ENCODE measurements around the gene KIF6.

Gene KIF6

GRCh38 chr6:39446909-39447308 is 278.3 kb downstream of the KIF6 start:
- DNase-seq (ENCODE audit: low spot score) = no peak

DNA sequence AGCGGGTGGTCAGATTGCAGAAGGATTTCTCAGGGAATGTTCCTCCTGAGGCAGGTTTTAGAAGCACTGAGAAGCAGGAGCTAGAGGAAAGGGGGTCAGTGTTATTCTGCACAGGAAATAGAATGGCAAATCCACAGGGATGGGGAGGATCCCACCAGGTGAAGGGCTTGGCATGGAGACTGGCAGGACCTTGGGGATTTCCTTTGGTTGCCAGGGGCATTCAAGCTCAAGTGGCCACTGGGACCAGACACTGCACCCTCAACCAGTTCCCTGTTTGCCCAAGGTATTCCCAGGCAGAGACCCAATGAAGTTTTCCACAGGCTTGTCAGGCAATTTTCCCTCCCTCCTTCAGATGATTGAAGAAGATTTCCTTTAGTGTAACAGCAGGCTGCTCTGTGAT is 279.5 kb downstream of the KIF6 start:
- DNase-seq (ENCODE audit: low spot score) = no peak

DNA sequence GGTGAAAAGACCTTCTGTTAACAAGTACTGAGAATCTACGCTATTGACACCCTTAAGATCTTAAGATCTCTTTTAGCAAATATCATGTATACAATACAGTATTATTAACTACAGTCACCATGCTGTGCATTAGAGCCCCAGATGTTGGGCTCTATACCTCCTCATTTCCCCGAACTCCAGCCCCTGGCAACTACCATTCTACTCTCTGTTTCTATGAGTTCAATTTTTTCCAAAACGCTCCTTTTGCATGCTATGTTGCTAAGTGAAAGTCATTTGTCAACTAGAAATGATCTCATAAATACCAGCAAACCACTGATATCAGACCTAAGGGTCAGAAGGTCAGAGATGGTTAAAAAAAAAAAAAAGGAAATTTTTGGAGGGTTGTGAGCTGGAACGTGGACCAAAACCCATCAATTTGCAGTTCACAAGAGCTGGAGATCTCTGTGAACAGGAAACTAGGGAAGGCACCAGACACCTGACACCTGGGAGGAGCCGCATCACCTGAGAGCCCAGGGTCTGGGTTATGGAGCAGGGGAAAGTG is 280.7 kb downstream of the KIF6 start:
- no peak for DNase-seq (ENCODE audit: low spot score)

GRCh38 chr6:39441986-39442385 is 283.2 kb downstream of the KIF6 start:
- no peak for DNase-seq (ENCODE audit: low spot score)

DNA sequence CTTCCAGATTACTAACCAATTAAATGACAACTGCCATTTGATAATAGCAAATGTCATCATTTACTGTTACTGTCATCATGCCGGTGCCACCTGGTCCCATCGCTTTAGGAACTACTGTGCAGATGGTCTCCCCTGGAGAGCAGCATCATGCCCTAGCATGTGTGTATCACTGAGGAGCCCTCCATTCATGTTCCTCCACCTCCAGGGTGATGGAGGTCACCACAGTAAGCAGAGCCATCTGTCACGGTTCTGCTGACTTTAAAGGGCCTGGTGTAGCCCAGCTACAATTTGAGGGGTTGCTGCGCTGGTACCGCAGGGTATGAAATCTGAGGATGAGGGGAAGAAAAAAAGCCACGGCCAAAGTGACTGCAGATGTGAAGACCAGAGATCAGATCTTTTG is 283.9 kb downstream of the KIF6 start:
- no peak for DNase-seq (ENCODE audit: low spot score)

GRCh38 chr6:39440039-39440426 is 285.2 kb downstream of the KIF6 start:
- DNase-seq (ENCODE audit: low spot score) = no peak

DNA sequence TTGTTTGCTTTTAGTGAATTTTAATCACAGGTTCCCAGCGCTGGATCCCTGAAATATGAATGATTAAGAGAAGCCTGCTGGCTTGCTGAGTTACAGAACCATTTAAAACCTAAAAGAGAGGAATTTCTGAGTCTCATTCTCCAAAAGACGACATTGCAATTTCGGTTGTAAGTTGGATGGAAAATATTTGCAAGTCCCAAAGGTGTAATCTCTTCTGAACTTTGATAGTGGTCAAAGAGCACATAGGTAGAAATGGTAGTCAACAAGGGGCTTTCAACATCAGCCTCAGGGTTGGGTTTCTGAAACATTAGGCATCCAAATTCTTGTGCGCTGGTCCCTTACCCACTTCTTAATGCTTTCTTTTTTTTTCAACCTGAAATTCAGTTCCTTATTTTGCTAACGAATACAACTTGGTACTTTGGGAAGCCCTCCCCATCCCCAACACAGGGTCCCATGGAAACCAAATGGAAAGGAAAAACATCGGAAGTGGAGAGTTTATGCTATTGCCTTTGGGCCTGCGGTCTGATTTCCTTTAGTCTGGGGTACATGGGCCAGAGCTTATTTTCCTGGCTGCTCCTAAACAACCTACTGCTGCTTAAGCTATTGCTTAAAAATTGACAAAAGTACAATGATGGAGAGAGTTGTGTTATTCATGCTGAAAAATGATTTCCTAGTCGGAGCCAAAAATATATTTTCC is 285.7 kb downstream of the KIF6 start:
- DNase-seq (ENCODE audit: low spot score) = no peak

DNA sequence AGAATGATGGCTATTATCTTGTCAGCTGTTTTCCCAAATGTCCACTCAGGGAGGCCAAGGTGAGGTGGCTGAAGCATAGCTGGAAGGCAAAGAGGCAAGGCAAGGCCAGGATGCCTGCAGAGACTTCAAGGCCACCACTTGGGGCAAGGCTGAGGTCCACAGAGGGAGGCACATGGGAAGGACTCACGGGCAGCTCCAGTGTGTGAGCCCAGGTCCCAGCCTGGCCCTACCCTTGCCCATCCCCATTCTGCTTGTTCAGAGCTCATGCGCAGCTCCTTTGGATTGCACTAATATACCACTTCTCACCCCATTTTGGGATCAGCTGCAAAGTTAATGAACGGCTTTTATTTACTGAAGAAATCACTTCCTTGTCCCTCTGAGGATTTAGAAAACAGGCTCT is 291.6 kb downstream of the KIF6 start:
- no peak for DNase-seq (ENCODE audit: low spot score)

DNA sequence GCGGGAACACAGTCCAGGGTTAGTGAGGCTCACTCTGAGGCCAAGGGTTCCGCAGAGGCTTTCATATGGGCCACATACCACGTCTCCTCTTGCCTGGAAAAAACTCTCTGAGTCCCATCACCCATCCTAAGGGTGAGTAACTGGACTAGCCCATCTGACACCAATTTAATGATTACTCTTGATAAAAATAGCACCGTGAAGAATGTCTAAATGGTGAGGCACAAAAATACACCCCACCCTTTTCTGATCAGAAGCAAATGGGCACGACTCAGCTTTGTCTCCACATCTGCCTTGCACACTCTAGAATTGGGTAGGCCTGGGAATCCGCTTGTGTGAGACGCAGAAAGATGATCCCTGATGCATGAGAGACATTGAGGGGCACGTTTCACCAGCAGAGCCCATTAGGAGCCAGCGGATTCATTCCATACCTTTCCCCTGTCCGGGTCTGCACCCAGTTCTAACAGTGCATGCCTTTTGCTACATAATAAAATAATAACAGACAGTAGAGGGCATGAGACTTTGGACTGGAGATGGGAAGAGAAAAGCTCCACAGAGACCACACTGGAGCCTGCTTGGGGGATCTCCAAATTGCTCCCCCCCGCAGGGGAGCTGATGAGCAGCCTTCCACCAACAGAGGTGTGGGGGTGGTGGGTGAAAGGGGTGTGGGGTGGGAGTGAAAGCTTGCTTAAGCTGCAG is 292.7 kb downstream of the KIF6 start:
- no peak for DNase-seq (ENCODE audit: low spot score)

DNA sequence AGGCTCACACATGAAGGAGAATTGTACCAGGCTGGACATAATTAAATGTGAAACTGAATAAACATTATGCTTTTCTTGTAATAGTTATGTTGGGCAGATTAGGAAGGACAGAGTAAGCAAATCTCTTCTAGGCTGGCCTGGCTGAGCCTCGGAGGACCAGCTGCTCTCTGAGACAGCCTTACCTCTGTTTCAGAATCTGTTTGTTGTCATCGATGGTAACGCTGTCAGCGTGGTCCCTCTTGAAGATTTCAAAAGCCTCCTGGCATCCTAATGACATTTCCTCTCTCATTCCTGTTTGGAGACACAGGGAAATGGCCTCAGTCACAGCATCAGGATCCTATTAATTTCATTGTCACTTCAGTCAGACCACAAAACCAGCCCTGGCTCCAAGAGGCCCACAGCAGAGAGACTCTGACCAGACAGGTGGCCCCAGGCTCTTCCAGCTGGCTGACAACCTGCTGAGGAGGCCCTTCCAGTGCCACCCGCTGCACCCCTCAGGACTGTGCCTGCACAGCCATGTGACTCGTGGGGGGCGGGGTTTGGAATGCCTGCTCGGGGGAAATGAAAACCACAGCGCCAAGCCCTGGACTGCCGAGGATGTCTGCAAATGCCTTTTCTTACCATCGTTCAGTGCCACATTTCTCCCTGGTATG is 294.2 kb downstream of the KIF6 start:
- DNase-seq (ENCODE audit: low spot score) = no peak

GRCh38 chr6:39430446-39430845 is 294.8 kb downstream of the KIF6 start:
- DNase-seq (ENCODE audit: low spot score) = no peak

DNA sequence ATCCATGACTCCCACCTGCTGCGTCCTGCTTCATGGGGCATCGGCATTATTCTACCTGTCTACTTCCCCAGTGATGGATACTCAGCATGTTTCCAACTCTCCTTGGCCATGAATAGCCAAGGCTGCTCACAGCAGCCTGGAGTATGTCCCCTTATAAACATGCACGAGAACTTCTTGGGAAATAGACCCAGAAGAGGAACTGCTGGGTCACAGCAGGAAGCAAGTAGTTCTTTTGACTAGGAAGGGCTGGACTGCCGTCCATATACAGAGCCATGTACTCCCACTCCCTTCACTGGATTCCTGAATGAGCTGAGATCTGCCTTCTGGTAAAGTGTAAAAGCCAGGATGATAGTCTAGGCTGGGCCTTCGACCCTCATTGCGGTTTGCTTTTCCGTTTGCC is 296.4 kb downstream of the KIF6 start:
- DNase-seq (ENCODE audit: low spot score) = no peak

DNA sequence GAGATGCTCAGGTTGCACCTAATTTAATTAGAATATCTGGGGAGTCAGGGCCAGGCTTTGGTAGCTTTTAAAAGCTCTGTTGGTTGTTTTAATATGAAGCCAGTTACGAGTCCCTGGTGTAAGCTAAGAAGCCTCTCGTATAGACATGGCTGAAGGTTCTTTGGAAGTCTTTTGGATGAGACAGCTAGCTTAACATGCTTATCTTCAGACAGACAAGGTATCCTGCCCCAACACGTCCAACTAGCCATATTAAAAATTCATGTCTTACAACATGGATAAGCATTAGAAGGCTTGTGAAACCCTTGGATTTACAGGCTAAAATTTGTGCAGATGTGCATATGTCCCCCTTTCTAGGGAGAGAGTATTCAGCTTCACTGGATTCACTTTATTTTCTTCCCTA is 297.1 kb downstream of the KIF6 start:
- no peak for DNase-seq (ENCODE audit: low spot score)

DNA sequence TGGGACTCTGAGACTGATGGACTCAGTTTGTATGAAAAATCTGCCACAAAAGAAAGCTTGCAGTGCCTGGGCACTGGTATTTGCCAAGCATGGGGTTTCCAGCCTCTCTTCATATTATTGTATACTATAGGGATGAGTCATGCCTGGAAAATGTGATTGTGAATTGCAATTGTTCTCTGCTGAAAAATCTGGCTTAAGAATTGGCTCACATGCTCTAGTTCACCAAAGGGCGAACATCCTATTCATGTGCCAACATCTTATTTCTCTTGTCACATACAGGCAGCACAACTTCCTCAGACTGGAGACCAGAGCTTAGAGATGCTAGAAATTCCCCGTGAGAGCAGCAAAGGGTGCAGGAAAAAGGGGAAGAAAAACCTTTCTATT is 299.1 kb downstream of the KIF6 start:
- no peak for DNase-seq (ENCODE audit: low spot score)

GRCh38 chr6:39425346-39426072 is 299.7 kb downstream of the KIF6 start:
- no peak for DNase-seq (ENCODE audit: low spot score)

DNA sequence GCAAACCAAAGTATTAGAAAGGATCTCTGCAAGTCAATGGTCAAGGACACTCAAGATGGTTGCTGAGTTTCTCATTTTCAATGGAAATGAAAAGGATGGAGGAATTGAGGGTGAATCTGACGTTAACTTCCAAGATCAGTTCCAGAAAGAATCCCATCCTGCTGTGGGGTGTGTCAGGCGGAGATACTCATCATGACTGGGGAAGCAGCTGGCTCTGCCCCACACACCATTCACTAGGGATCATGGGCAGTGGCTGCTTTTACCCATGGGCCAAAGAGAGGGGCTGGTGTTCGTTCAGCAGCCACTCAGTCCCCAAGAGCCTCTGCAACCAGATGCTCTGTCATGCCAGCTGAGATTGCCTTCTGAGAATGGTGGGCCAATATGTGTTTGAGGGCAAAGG is 300.4 kb downstream of the KIF6 start:
- no peak for DNase-seq (ENCODE audit: low spot score)

GRCh38 chr6:39422238-39422637 is 303.0 kb downstream of the KIF6 start:
- no peak for DNase-seq (ENCODE audit: low spot score)

- no peak for DNase-seq (ENCODE audit: low spot score)
These were observed 303.6 kb downstream of the KIF6 start for GRCh38 chr6:39421383-39422225.

DNA sequence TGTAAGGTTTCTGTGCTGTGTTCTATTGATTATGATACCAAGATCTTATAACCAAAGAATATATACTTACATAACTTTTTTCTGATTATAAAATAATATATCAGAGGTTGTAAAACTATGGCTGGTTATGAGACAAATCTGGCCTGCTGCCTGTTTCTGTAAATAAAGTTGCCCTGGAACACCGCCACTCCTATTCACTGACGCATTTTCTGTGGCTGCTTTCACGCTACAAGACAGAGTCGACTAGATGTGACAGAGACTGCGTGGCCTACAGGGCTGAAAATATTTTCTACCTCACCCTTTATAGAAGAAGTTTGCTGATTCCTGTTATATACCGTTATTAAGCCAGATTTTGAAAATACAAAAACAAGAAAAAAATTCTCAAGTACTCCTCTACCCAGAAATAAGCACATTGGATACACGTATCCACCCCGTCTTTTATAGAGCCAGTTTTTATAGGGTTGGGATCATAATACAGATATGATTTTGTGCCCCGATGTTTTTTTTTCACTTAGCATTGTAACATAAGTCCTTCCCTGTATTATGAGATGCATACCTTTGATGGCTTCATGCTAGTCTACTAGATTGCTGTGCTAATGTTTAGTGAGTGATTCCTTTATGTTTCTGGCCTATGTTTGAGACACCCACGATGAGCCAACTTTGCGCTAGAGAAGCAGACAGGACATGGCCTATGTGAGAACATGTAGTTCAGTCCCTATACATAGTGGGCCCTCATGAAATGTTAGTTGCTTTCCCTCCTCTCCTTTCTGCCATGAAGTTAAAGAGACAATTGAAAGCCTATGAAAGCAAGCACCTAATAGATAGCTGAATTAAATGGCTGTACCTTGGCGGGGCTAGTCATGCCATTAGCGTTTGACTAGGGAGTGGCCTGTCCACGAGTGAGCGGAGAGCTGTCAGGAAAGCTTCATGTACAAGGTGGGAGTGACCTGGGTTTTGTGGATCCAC is 304.6 kb downstream of the KIF6 start:
- DNase-seq (ENCODE audit: low spot score) = no peak

DNA sequence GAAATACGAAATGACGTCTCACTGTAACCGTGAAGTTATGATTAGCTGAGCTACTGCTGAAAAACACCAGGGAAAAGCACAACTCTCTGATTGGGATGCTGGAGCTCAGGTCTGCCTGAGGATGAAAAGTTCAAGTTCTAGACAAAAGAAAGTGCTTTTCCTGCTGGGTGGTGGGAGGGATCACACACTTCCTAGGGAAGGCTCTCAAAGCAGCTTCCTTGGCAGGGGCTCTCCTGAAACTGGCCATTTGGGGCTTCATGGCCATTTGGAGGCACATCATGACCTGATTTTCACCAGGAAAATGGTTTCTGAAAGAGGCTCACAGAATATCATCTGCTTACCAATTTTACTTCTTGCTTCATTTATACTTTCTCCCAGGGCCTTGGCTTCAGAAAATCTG is 305.6 kb downstream of the KIF6 start:
- no peak for DNase-seq (ENCODE audit: low spot score)

All from NAMALWA (cell line).